ENCODE data around the gene GRK3. TPM values are rescaled to one million over a fixed set of nuclear protein-coding genes. Genes with fewer than 3 reads are reported as not detected.

GRK3 gene
- total and polyA plus RNA-seq, 7 donors: 1.2 to 9.6 (median 7.2) TPM

- peak overlapping the region; percentile 47 to 79 (median 77) for H3K27ac ChIP-seq
- intact Hi-C loops (cut with DNase I): no loop called here
- no peaks in the 10 kb centered on the region for H3K9me3 ChIP-seq
- H3K36me3 ChIP-seq: no peaks in the 10 kb centered on the region
- DNase-seq: peak; percentile 91
- peaks cover 0 to 5% (median 0%) of the 10 kb centered on the region in 4 donors for H3K4me1 ChIP-seq
- TF ChIP-seq, protein P1, sequence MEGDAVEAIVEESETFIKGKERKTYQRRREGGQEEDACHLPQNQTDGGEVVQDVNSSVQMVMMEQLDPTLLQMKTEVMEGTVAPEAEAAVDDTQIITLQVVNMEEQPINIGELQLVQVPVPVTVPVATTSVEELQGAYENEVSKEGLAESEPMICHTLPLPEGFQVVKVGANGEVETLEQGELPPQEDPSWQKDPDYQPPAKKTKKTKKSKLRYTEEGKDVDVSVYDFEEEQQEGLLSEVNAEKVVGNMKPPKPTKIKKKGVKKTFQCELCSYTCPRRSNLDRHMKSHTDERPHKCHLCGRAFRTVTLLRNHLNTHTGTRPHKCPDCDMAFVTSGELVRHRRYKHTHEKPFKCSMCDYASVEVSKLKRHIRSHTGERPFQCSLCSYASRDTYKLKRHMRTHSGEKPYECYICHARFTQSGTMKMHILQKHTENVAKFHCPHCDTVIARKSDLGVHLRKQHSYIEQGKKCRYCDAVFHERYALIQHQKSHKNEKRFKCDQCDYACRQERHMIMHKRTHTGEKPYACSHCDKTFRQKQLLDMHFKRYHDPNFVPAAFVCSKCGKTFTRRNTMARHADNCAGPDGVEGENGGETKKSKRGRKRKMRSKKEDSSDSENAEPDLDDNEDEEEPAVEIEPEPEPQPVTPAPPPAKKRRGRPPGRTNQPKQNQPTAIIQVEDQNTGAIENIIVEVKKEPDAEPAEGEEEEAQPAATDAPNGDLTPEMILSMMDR (IDR thresholded peaks at IDR 0.05): no peak
- TF ChIP-seq POLR2A (IDR thresholded peaks at IDR 0.05) (no peak), POLR2AphosphoS5 (IDR thresholded peaks at IDR 0.05) (peak in 3 of 4 donors; percentile 29 to 62 (median 52)), EP300 (IDR thresholded peaks at IDR 0.05) (peak in 1 of 4 donors; percentile 10)
- 80 to 85% methylated on average over 24 of the region's 24 CpGs for WGBS, 2 donors
- no peaks in the 10 kb centered on the region for H3K27me3 ChIP-seq
- peak overlapping the region in 3 of 4 donors; percentile 1 to 23 (median 17) for H3K4me3 ChIP-seq
Measured at GRCh38 chr22:25754527-25755202, 190.2 kb downstream of the GRK3 start.

DNA sequence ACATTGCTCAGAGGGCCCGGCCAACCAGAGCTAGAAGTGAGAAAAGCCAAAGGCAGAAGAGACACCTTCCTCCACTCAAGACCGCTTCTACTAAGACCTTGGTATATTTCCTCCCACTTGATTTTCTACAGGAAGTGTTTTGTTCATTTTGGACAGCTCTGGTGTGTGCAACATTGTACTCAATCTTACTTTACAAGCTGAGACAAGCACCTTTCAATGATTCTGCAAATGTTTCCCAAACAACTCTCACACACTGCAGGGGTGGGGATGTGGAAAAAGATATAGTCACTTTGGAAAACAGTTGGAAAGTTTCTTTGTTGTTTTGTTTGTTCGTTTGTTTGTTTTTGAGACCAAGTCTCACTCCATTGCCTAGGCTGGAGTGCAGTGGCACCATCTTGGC is 193.2 kb downstream of the GRK3 start:
- WGBS, 2 donors: 79% methylated on average over 3 of the region's 3 CpGs
- Histone ChIP-seq H3K4me1 (peaks cover 0 to 5% (median 0%) of the 10 kb centered on the region in 4 donors), H3K9me3 (no peaks in the 10 kb centered on the region), H3K27me3 (no peaks in the 10 kb centered on the region), H3K36me3 (no peaks in the 10 kb centered on the region), H3K27ac (no peak overlapping the region), H3K4me3 (no peak overlapping the region)
- TF ChIP-seq POLR2A (IDR thresholded peaks at IDR 0.05) (no peak), POLR2AphosphoS5 (IDR thresholded peaks at IDR 0.05) (no peak), EP300 (IDR thresholded peaks at IDR 0.05) (no peak)
- TF ChIP-seq, protein P1 (IDR thresholded peaks at IDR 0.05): no peak
- DNase-seq: no peak
- intact Hi-C loops (cut with DNase I): no loop called here

GRCh38 chr22:25758316-25758715 is 193.8 kb downstream of the GRK3 start:
- no peak for DNase-seq
- Histone ChIP-seq H3K4me1 (peaks cover 0 to 5% (median 0%) of the 10 kb centered on the region in 4 donors), H3K36me3 (no peaks in the 10 kb centered on the region), H3K4me3 (no peak overlapping the region), H3K27ac (no peak overlapping the region), H3K27me3 (no peaks in the 10 kb centered on the region), H3K9me3 (no peaks in the 10 kb centered on the region)
- intact Hi-C loops (cut with DNase I): no loop called here
- TF ChIP-seq EP300 (IDR thresholded peaks at IDR 0.05) (no peak), POLR2AphosphoS5 (IDR thresholded peaks at IDR 0.05) (no peak), POLR2A (IDR thresholded peaks at IDR 0.05) (no peak)
- TF ChIP-seq, protein P1 (IDR thresholded peaks at IDR 0.05): no peak
- 93 to 95% methylated on average over 8 of the region's 8 CpGs for WGBS, 2 donors

DNA sequence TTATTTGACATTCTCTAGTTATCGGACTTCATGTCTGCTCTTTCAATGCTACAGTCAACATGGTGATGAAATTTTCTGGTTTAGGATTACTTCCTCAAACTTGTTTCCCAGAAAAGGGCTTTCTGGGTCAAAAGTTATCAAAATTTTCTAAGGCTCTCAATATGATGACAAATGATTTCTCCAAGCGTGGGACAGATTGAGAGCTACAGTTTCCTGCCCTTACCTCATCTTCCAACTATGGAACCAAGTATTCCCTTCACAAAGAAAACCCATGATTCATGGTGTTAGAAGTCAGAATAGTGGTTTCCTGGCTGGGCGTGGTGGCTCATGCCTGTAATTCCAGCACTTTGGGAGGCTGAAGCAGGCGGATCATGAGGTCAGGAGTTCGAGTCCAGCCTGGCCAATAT is 195.4 kb downstream of the GRK3 start:
- Histone ChIP-seq H3K4me1 (peaks cover 0 to 5% (median 0%) of the 10 kb centered on the region in 4 donors), H3K36me3 (no peaks in the 10 kb centered on the region), H3K4me3 (no peak overlapping the region), H3K9me3 (no peaks in the 10 kb centered on the region), H3K27ac (no peak overlapping the region), H3K27me3 (no peaks in the 10 kb centered on the region)
- no peak for DNase-seq
- WGBS, 2 donors: 58 to 60% methylated on average over 5 of the region's 5 CpGs
- intact Hi-C loops (cut with DNase I): no loop called here
- TF ChIP-seq, protein P1 (IDR thresholded peaks at IDR 0.05): no peak
- no peak for TF ChIP-seq POLR2AphosphoS5 (IDR thresholded peaks at IDR 0.05)
- no peak for TF ChIP-seq POLR2A (IDR thresholded peaks at IDR 0.05)
- TF ChIP-seq EP300 (IDR thresholded peaks at IDR 0.05): no peak
